PC-3 (cell line): ENCODE results near the gene CNKSR3. TPM values are rescaled to one million over a fixed set of nuclear protein-coding genes. Genes with fewer than 3 reads are reported as not detected.

ENCODE experiments used
- ATAC-seq: fragments of 200-7000 bp; cut with Tn5 transposase; 2 replicates; pipeline ENCODE4 v1.9.1; 2020; ENCODE audit warnings: mild to moderate bottlenecking, moderate library complexity
- BruUV-seq: library from RNA; stranded (reverse); fragments of 400-500 nt; replicated peaks from 2 replicates; lab custom pipeline; 2021; lab: Mats Ljungman, UMichigan
- CTCF ChIA-PET: fragments of 300-600 bp; sonication (Branson Sonifier 250); formaldehyde crosslinking; loops from one replicate; lab custom pipeline; 2022; ENCODE audit warnings: antibody characterized with exemption; lab: Charles Lee
- POLR2A ChIA-PET: fragments of 300-600 bp; sonication (Branson Sonifier 250); formaldehyde crosslinking; loops from one replicate; lab custom pipeline; 2022; ENCODE audit warnings: antibody characterized with exemption; ENCODE audit not compliant: unreplicated experiment; lab: Charles Lee
- DNase-seq: peaks from one replicate; pipeline ENCODE4 v3.0.0-alpha.2; 2015
- H2AFZ ChIP-seq: fragments of 300-600 bp; sonication (generic); 2 replicates; pipeline ENCODE4 v1.6.0; 2016; ENCODE audit warnings: antibody characterized with exemption, low read length
- H3F3A ChIP-seq: fragments of 300-600 bp; sonication (generic); one replicate; pipeline ENCODE4 v1.6.0; 2017; ENCODE audit warnings: antibody characterized with exemption, low read length, control low read depth, mild to moderate bottlenecking; ENCODE audit not compliant: unreplicated experiment
- H3K27ac ChIP-seq: fragments of 300-600 bp; sonication (generic); 2 replicates; pipeline ENCODE4 v1.5.1; 2016; ENCODE audit warnings: mild to moderate bottlenecking, low read length
- H3K27me3 ChIP-seq: fragments of 300-600 bp; sonication (generic); 2 replicates; pipeline ENCODE4 v1.6.1; 2016; ENCODE audit warnings: low read length, mixed read lengths
- H3K36me3 ChIP-seq: fragments of 300-600 bp; sonication (generic); 2 replicates; pipeline ENCODE4 v1.6.1; 2016; ENCODE audit warnings: low read depth, mixed run types, low read length, mixed read lengths
- H3K4me1 ChIP-seq: fragments of 300-600 bp; sonication (generic); 2 replicates; pipeline ENCODE4 v1.5.1; 2016; ENCODE audit warnings: low read length; ENCODE audit not compliant: insufficient read depth
- H3K4me2 ChIP-seq: fragments of 300-600 bp; sonication (generic); 2 replicates; pipeline ENCODE4 v1.6.0; 2016; ENCODE audit warnings: low read length
- H3K4me3 ChIP-seq: fragments of 300-600 bp; sonication (generic); 2 replicates; pipeline ENCODE4 v1.5.1; 2016; ENCODE audit warnings: mild to moderate bottlenecking, low read length, mixed read lengths
- H3K79me2 ChIP-seq: fragments of 300-600 bp; sonication (generic); 2 replicates; pipeline ENCODE4 v1.6.1; 2017; ENCODE audit warnings: low read length, mixed read lengths
- H3K9ac ChIP-seq: fragments of 300-600 bp; sonication (generic); 2 replicates; pipeline ENCODE4 v1.6.0; 2016; ENCODE audit warnings: mild to moderate bottlenecking, low read length
- H3K9me2 ChIP-seq: fragments of 300-600 bp; sonication (generic); replicated peaks from 2 replicates; pipeline ENCODE4 v1.6.1; 2016; ENCODE audit warnings: mixed run types, low read length, mixed read lengths
- H3K9me3 ChIP-seq: fragments of 300-600 bp; sonication (generic); 2 replicates; pipeline ENCODE4 v1.6.1; 2016; ENCODE audit warnings: low read length, mixed read lengths
- H4K20me1 ChIP-seq: fragments of 300-600 bp; sonication (generic); 2 replicates; pipeline ENCODE4 v1.6.1; 2016; ENCODE audit warnings: low read length, mixed read lengths
- CTCF ChIP-seq: fragments of 300-600 bp; sonication (generic); conservative IDR thresholded peaks from 2 replicates; pipeline ENCODE4 v1.5.1; 2017; ENCODE audit warnings: antibody characterized with exemption, low read depth, mild to moderate bottlenecking, low read length
- EZH2 ChIP-seq: fragments of 300-600 bp; sonication (generic); IDR thresholded peaks from one replicate; pipeline ENCODE4 v1.6.1; 2017; ENCODE audit warnings: antibody characterized with exemption, mild to moderate bottlenecking, low read length; ENCODE audit not compliant: unreplicated experiment
- EZH2phosphoT487 ChIP-seq: fragments of 300-600 bp; sonication (generic); IDR thresholded peaks from 2 replicates; pipeline ENCODE4 v1.6.1; 2018; ENCODE audit warnings: mild to moderate bottlenecking, antibody characterized with exemption, low read length, borderline replicate concordance
- intact Hi-C: fragments of 100-400 bp; cut with micrococcal nuclease; formaldehyde crosslinking; loops from 2 replicates; pipeline ENCODE4 v1.9.0; 2023
- total RNA-seq: library from RNA; depleted of rRNA; stranded (reverse); fragments of >200 nt; gene quantifications from 2 replicates; pipeline ENCODE4 v1.2.3, GENCODE V29; 2014

The CNKSR3 gene
- total RNA-seq, 1 experiment from 2014 or later, result 3.2 TPM

- intact Hi-C loops, result no loop called here
- DNase-seq (no peak), ATAC-seq (no peak)
- Histone ChIP-seq H3K4me2 (no peak overlapping the region), H3K4me1 (no peaks in the 10 kb centered on the region), H3K9ac (no peak overlapping the region), H3K27me3 (no peaks in the 10 kb centered on the region), H3K27ac (no peak overlapping the region), H3K9me2 (no peaks in the 10 kb centered on the region), H4K20me1 (no peaks in the 10 kb centered on the region), H3F3A (no peaks in the 10 kb centered on the region), H3K36me3 (no peaks in the 10 kb centered on the region), H3K4me3 (no peak overlapping the region), H3K79me2 (no peaks in the 10 kb centered on the region), H2AFZ (no peak overlapping the region), H3K9me3 (no peaks in the 10 kb centered on the region)
- CTCF ChIA-PET, result no interaction called here
- POLR2A ChIA-PET, result no interaction called here
- no TSS peak for BruUV-seq
- TF ChIP-seq EZH2, result no peak
- TF ChIP-seq EZH2phosphoT487, result no peak
- no peak for TF ChIP-seq CTCF
Observed at GRCh38 chr6:154350293-154350692, 160.2 kb downstream of the CNKSR3 start.

DNA sequence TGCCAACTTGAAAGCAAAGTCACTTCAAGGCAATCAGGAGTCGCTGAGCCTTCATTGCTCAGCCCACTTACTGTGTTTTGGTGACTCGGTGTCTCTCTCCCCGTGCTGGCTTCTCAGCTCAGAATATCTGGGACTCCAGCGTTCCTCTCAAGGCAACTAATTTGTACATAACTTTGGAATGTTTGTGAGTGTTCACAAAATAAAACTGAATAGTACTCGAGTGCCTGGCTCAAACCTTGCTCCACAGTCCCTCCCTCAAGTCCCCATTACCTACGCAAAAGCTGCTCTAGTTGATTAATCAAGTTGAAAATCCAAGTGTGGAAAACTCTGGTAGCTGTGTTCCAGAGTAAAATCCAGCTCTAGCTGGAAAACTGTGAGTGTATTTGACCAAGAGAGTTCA is 162.5 kb downstream of the CNKSR3 start:
- H2AFZ ChIP-seq, result no peak overlapping the region
- H3K36me3 ChIP-seq, result no peaks in the 10 kb centered on the region
- TF ChIP-seq EZH2 (no peak), EZH2phosphoT487 (no peak), CTCF (no peak)
- no peak overlapping the region for H3K27ac ChIP-seq
- ATAC-seq (no peak), DNase-seq (no peak)
- no peaks in the 10 kb centered on the region for H3K9me3 ChIP-seq
- no peak overlapping the region for H3K9ac ChIP-seq
- H3K27me3 ChIP-seq, result no peaks in the 10 kb centered on the region
- ChIA-PET CTCF (no interaction called here), POLR2A (no interaction called here)
- H3K79me2 ChIP-seq, result no peaks in the 10 kb centered on the region
- H3K4me1 ChIP-seq, result no peaks in the 10 kb centered on the region
- BruUV-seq, result no TSS peak
- no peaks in the 10 kb centered on the region for H3F3A ChIP-seq
- H3K4me3 ChIP-seq, result no peak overlapping the region
- H4K20me1 ChIP-seq, result no peaks in the 10 kb centered on the region
- H3K4me2 ChIP-seq, result no peak overlapping the region
- H3K9me2 ChIP-seq, result no peaks in the 10 kb centered on the region
- intact Hi-C loops, result no loop called here

GRCh38 chr6:154345811-154346210 is 164.7 kb downstream of the CNKSR3 start:
- H3K4me1 ChIP-seq, result no peaks in the 10 kb centered on the region
- TF ChIP-seq EZH2, result no peak
- TF ChIP-seq CTCF, result no peak
- no peak for TF ChIP-seq EZH2phosphoT487
- H3K36me3 ChIP-seq, result no peaks in the 10 kb centered on the region
- no peak overlapping the region for H2AFZ ChIP-seq
- no peaks in the 10 kb centered on the region for H4K20me1 ChIP-seq
- no peak overlapping the region for H3K4me3 ChIP-seq
- no peaks in the 10 kb centered on the region for H3K9me3 ChIP-seq
- POLR2A ChIA-PET, result no interaction called here
- H3K79me2 ChIP-seq, result no peaks in the 10 kb centered on the region
- no peaks in the 10 kb centered on the region for H3F3A ChIP-seq
- no TSS peak for BruUV-seq
- no peak for DNase-seq
- intact Hi-C loops, result no loop called here
- no peak overlapping the region for H3K4me2 ChIP-seq
- ATAC-seq, result no peak
- no peaks in the 10 kb centered on the region for H3K9me2 ChIP-seq
- no peak overlapping the region for H3K9ac ChIP-seq
- CTCF ChIA-PET, result no interaction called here
- H3K27me3 ChIP-seq, result no peaks in the 10 kb centered on the region
- no peak overlapping the region for H3K27ac ChIP-seq
